HL-60/S4 treated with phorbol 12-myristate 13-acetate at 8.2 ng/mL for 4 days and 3 days (cell line): ENCODE data around the gene KCNMA1.

Source experiments
- in situ Hi-C: fragments of 300-500 bp; cut with MboI; formaldehyde crosslinking; loops from 2 replicates; pipeline ENCODE4 v1.15.0; 2022; ENCODE audit warnings: low sequenced_read_pairs

The KCNMA1 gene

DNA sequence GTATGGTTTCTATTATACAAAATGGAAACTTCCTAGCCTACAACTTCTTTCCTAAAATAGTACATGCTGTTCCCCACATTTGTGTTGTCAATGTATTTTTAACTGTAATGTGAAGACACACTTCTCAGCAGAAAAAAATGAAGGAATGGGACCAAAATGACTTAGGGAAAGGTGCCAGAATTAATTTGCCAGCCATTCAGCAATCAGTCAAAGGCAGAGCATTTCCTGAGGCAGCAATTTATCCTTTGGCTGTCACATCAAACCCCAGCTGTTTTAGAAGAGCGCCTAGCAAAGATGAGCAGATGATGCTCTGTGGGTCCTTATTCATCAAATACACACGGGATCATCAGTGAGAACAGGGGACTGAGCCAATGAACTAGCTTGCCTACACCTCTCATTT, 592.5 kb downstream of the KCNMA1 start:
- in situ Hi-C loops: no loop called here

GRCh38 chr10:77043420-77043763, 594.2 kb downstream of the KCNMA1 start:
- in situ Hi-C loops: no loop called here

DNA sequence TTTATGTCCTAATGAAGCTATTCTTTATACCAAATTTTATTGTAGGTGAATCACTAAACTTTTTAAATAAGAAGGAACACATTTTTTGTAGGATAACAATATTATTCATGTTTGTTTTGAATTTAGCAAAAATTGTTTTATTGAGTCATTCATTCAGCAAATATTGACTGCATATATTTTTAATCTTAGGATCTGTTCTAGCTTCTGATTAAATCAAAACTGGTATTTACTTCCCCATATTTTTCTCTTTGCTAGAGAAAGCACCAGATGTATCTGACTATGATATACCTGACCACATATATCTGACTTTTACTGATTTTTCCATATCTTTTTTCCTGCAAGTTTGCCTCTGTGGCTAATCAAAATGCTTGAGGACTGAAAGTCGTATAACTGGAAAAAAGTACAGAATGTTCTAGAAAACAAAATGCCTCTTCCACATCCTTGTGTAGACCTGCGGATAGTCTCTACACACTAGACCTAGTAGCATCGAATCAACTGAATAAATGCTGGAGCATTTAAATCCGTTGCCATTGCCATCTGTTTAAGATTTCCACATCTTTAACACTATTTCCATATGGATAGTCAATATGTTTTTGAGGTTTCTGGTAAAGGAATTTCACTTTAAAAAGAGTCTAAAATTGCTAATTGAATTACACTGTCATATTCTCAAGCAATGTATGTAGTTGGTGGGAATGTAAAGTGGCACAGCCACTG, 594.7 kb downstream of the KCNMA1 start:
- in situ Hi-C loops: no loop called here

DNA sequence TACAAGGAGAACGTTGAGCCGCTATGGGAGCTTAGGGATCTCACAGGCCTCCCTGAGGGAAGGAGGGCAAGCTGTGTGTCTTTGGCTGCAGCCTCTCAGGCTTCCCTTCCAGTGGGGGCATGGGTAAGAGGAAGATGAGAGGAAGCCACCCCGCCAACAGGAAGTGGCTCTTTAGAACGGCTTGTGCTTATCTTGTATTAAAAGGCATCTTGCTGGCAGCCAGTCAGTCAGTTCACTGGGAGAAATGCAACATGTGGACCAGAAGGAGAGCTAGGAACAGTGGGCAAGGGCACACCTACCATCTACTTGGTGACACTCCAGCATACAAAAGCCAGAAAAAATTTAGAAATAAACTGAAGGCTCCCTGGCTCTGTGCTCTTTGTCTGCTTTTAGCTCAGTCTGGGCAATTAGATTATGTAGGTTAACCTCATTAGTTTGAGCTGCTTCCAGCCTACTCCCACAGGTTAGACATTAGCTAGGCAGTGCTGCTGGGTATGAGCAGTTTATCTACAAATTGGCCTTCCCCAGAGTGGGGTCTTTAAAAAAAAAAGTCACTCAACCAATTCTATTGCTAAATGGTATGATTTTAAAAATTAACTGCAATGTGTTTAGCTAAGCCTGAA, 595.9 kb downstream of the KCNMA1 start:
- in situ Hi-C loops: no loop called here

- in situ Hi-C loops: no loop called here
Observed at GRCh38 chr10:77038407-77038806, 599.2 kb downstream of the KCNMA1 start.

- in situ Hi-C loops: no loop called here
Observed at GRCh38 chr10:77037735-77038403, 599.7 kb downstream of the KCNMA1 start.

GRCh38 chr10:77036993-77037734, 600.4 kb downstream of the KCNMA1 start:
- in situ Hi-C loops: no loop called here

- in situ Hi-C loops: no loop called here
Observed at GRCh38 chr10:77036276-77036675, 601.3 kb downstream of the KCNMA1 start.

GRCh38 chr10:77034795-77035194, 602.8 kb downstream of the KCNMA1 start:
- in situ Hi-C loops: no loop called here

GRCh38 chr10:77034240-77034639, 603.4 kb downstream of the KCNMA1 start:
- in situ Hi-C loops: no loop called here

- in situ Hi-C loops: no loop called here
Observed at GRCh38 chr10:77032188-77032570, 605.4 kb downstream of the KCNMA1 start.

DNA sequence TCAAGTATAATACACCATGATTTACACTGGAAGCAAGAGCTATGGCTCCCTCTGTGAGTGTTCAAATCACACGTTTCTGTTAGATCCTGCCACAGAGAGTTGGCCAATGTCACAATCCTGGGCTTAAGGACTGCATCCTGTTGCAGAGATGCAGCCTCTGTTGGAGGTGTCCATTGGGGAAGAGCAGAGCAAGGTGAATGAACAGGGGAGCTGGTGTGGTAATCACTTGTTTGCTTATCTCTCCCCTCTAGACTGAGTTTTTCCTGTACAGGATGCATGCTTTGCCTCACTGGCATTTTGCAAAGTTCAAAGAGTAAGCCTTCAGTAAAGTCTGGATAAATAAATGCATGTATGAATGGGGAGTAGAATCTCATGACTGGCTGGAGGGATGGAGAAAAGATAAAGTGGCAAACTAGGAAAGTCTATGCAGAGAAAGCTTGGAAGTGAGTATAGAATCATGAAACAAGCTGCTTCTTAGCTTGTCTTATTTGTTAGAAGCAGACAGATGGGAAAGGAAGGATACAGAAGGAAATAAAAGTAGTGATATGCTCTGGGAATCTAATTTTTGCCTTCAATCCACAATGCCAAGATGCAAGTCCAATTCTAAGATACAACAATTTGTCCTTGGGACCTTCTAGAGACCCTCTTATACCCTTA, 605.9 kb downstream of the KCNMA1 start:
- in situ Hi-C loops: no loop called here

DNA sequence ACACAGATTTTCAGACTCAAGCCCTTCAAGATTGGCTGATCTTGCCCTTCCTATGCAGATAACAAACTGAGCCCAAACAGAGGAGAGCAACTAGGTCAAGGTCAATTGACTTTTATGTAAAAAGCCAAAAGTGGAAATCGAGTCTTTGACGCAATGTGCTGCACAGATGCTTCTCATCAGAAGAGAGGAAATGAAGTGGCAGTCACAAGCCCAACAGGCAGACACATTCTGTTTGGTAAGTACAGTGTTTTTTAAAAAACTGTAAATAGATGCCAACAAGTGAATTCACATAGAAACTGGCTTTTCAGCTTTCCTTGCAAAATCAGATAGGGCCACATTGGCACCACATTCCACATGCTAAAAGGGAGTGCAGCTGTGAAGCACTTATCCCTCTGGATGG, 606.6 kb downstream of the KCNMA1 start:
- in situ Hi-C loops: no loop called here

GRCh38 chr10:77029777-77030717, 607.6 kb downstream of the KCNMA1 start:
- in situ Hi-C loops: no loop called here

GRCh38 chr10:77028042-77028441, 609.6 kb downstream of the KCNMA1 start:
- in situ Hi-C loops: no loop called here

DNA sequence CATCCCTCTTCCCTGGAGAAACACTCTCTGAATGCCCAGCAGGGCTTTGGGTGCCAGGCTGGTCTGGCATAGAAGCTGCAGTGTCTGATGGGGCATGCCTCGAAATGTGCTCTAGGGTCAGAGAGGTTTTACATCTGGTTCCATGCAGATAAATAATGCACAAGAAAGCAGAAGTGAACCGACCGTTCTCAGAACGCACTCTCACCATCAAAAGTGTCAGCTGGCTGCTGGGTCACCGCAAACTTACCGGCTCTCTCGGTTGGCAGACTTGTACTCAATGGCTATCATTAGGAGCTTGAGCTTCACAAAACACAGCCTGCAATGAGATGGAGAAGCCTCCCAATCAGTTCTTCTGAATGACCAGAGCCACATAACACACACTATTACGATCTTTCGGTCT, 610.0 kb downstream of the KCNMA1 start:
- in situ Hi-C loops: no loop called here

DNA sequence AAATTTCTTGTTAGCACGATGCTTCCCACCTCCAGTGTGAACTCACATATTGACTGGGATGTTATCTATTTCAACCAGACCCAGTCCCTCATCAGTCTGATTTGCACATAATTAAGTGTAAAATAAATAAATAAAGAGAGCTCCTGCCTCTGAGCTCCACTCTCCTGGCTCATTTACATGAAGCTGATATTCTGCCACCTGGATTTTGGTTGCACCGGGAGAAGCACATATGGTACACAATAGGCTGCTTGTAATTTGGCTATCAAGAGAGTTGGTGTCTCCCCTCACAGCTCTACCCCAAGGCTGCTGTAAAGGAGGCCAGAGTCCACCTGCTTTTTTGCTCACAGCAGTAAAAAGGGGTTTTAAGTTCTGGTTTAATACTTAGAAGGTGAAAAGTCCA, 610.5 kb downstream of the KCNMA1 start:
- in situ Hi-C loops: no loop called here

DNA sequence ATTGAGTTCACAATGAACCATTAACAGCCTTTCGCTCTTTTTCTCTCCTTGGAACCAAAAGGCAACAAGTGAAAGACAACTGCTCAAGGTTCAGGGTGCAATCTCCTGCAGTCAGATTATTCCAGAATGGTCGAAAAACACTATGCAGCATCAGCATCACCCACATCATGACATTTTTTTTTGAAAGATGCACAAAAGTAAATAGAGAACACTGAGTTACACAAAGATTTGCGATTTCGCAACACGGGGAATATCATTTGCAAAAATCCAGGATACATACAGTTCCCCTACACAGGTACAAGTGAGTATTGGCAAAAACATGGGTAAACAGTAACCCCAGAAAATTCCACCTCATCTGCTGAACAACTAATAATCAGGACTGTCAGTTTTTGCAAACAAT, 611.5 kb downstream of the KCNMA1 start:
- in situ Hi-C loops: no loop called here

DNA sequence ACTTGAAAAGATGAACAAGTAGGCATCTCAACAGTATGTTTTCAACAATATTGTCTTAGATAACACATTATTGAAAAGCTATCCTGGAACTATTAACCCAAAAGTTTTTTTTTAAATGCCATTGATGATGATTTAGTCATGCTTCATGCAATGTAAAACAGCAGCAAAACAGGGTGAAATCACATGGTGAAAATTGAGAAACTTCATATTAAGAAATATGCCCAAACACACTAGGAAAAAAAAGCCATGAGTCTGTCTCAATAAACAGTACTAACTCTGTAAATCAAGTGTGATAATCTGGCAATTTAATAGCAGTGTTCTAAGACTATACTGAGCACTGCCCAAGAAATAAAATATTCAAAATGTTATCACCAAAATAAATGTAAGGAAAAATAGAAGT, 613.1 kb downstream of the KCNMA1 start:
- in situ Hi-C loops: no loop called here

DNA sequence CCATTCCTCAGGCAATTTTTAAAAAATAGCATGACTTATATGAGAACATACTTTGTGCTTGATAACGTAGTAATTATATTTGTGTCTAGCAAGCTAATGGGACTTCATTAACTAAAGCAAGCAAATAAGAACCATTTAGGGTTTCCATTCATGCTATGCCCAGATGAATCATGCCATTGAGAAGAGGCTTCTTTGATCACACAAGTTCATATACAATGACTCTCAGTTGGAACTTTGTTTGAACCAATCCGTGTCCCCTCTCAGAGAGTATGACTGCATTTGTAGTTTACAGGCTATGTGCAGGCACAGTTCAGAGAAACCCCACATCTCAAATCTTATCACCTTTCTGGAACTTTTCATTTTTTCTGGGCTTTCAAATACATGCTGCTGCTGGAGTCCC, 614.2 kb downstream of the KCNMA1 start:
- in situ Hi-C loops: no loop called here
